ENCODE data around the gene KIAA1755.

DNA sequence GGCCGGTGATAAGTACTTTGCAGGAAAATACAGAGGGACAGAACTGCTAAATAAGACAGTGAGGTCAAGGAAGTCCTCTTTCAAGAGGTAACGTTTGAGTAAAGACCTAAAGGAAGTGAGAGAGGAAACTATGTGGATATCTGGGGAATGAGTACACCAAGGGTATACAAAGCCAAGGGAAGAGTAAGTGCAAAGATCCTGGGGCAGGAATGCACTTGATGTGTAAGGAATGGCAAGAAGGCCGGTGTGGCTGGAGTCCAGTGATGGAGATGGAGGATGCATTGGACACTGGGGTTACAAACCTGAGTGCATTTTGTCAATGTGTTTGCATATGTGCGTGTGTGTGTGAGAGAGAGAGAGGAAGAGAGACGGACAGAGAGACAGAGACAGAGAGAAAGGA is 63.3 kb downstream of the KIAA1755 start:
- TF ChIP-seq, protein P1, sequence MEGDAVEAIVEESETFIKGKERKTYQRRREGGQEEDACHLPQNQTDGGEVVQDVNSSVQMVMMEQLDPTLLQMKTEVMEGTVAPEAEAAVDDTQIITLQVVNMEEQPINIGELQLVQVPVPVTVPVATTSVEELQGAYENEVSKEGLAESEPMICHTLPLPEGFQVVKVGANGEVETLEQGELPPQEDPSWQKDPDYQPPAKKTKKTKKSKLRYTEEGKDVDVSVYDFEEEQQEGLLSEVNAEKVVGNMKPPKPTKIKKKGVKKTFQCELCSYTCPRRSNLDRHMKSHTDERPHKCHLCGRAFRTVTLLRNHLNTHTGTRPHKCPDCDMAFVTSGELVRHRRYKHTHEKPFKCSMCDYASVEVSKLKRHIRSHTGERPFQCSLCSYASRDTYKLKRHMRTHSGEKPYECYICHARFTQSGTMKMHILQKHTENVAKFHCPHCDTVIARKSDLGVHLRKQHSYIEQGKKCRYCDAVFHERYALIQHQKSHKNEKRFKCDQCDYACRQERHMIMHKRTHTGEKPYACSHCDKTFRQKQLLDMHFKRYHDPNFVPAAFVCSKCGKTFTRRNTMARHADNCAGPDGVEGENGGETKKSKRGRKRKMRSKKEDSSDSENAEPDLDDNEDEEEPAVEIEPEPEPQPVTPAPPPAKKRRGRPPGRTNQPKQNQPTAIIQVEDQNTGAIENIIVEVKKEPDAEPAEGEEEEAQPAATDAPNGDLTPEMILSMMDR (IDR thresholded peaks at IDR 0.05; ENCODE audit: low read depth, low read length, poor library complexity, severe bottlenecking) = no peak
- TF ChIP-seq EZH2phosphoT487 (IDR thresholded peaks at IDR 0.05; ENCODE audit: borderline replicate concordance, low read length) = no peak

All from DOHH2 (cell line).